ENCODE results near the gene PTPN13. TPM values are rescaled to one million over a fixed set of nuclear protein-coding genes. Genes with fewer than 3 reads are reported as not detected.

The PTPN13 gene
- total and polyA plus RNA-seq, 12 donors = 0.70 to 5.5 (median 2.7) TPM

- no peak for DNase-seq
- Histone ChIP-seq H3K4me3 (no peak overlapping the region), H3K27ac (no peak overlapping the region), H3K36me3 (no peaks in the 10 kb centered on the region), H3K9me3 (peaks cover 0 to 5% (median 0%) of the 10 kb centered on the region in 11 donors), H3K4me1 (no peaks in the 10 kb centered on the region), H3K27me3 (no peaks in the 10 kb centered on the region)
- no peak for ATAC-seq
- no peak for TF ChIP-seq CTCF (IDR thresholded peaks at IDR 0.05)
- intact Hi-C loops (cut with DNase I) = no loop called here
These were observed 25.5 kb downstream of the PTPN13 start for GRCh38 chr4:86619656-86620055.

GRCh38 chr4:86621435-86621834, 27.3 kb downstream of the PTPN13 start:
- 29 to 35% methylated on average over 1 of the region's 1 CpG for WGBS, 2 donors
- no peak for DNase-seq
- no peak for TF ChIP-seq CTCF (IDR thresholded peaks at IDR 0.05)
- intact Hi-C loops (cut with DNase I) = no loop called here
- no peaks in the 10 kb centered on the region for H3K4me1 ChIP-seq
- H3K4me3 ChIP-seq = no peak overlapping the region
- H3K36me3 ChIP-seq = no peaks in the 10 kb centered on the region
- peaks cover 0 to 5% (median 0%) of the 10 kb centered on the region in 11 donors for H3K9me3 ChIP-seq
- no peak for ATAC-seq
- no peaks in the 10 kb centered on the region for H3K27me3 ChIP-seq
- H3K27ac ChIP-seq = no peak overlapping the region

- no peaks in the 10 kb centered on the region for H3K27me3 ChIP-seq
- H3K4me1 ChIP-seq = no peaks in the 10 kb centered on the region
- H3K9me3 ChIP-seq = no peaks in the 10 kb centered on the region
- intact Hi-C loops (cut with DNase I) = no loop called here
- TF ChIP-seq CTCF (IDR thresholded peaks at IDR 0.05) = no peak
- DNase-seq (no peak), ATAC-seq (no peak)
- no peak overlapping the region for H3K4me3 ChIP-seq
- no peaks in the 10 kb centered on the region for H3K36me3 ChIP-seq
- no peak overlapping the region for H3K27ac ChIP-seq
These were observed 32.0 kb downstream of the PTPN13 start for GRCh38 chr4:86626066-86626465.

- Histone ChIP-seq H3K27ac (no peak overlapping the region), H3K4me3 (no peak overlapping the region), H3K9me3 (no peaks in the 10 kb centered on the region), H3K36me3 (no peaks in the 10 kb centered on the region), H3K27me3 (no peaks in the 10 kb centered on the region), H3K4me1 (no peaks in the 10 kb centered on the region)
- ATAC-seq (no peak), DNase-seq (no peak)
- no peak for TF ChIP-seq CTCF (IDR thresholded peaks at IDR 0.05)
- intact Hi-C loops (cut with DNase I) = no loop called here
These were observed 33.5 kb downstream of the PTPN13 start for GRCh38 chr4:86627462-86628135.

All from heart right ventricle (tissue), 16 donors.